Caco-2 (cell line): Measurements from ENCODE around the gene PIP4K2B. TPM values are rescaled to one million over a fixed set of nuclear protein-coding genes. Genes with fewer than 3 reads are reported as not detected.

Source experiments
- BruUV-seq: library from RNA; stranded (reverse); fragments of 400-500 nt; replicated peaks from 2 replicates; lab custom pipeline; 2021; lab: Mats Ljungman, UMichigan
- CTCF ChIA-PET: fragments of 300-600 bp; sonication (Branson Sonifier 250); formaldehyde crosslinking; loops from one replicate; lab custom pipeline; 2022; ENCODE audit warnings: antibody characterized with exemption; lab: Charles Lee
- POLR2A ChIA-PET: fragments of 300-600 bp; sonication (Branson Sonifier 250); formaldehyde crosslinking; loops from one replicate; lab custom pipeline; 2022; ENCODE audit warnings: antibody characterized with exemption; lab: Charles Lee
- DNase-seq, 2 experiments: peaks; one replicate each; pipeline versions ENCODE4 v3.0.0 to v3.0.0-alpha.2; 2020 to 2022
- H3K27me3 ChIP-seq: replicated peaks from 2 replicates; pipeline ENCODE4 v1.6.0; 2011; ENCODE audit warnings: low read length; ENCODE audit not compliant: control insufficient read depth, insufficient read depth
- H3K36me3 ChIP-seq: 2 replicates; pipeline ENCODE4 v1.5.1; 2011; ENCODE audit warnings: low read length; ENCODE audit not compliant: control insufficient read depth, insufficient read depth
- H3K4me1 ChIP-seq: fragments of 250-450 bp; sonication (Bioruptor Pico); 2 replicates; pipeline ENCODE4 v1.5.1; 2020; ENCODE audit warnings: mild to moderate bottlenecking
- H3K4me3 ChIP-seq: 2 replicates; pipeline ENCODE4 v1.5.1; 2011; ENCODE audit warnings: low read depth, mild to moderate bottlenecking, control low read depth, low read length
- H3K9me3 ChIP-seq: fragments of 250-450 bp; sonication (Bioruptor Pico); 2 replicates; pipeline ENCODE4 v1.5.1; 2020; ENCODE audit warnings: mild to moderate bottlenecking, moderate library complexity
- H3K27ac Mint-ChIP-seq: one replicate; pipeline ENCODE4 v1.8.0; 2022; ENCODE audit warnings: mixed read lengths; ENCODE audit not compliant: unreplicated experiment
- H3K27me3 Mint-ChIP-seq: one replicate; pipeline ENCODE4 v1.8.0; 2022; ENCODE audit warnings: mixed read lengths; ENCODE audit not compliant: insufficient read depth, unreplicated experiment
- H3K36me3 Mint-ChIP-seq: one replicate; pipeline ENCODE4 v1.8.0; 2022; ENCODE audit warnings: mild to moderate bottlenecking, mixed read lengths; ENCODE audit not compliant: insufficient read depth, unreplicated experiment
- H3K4me1 Mint-ChIP-seq: one replicate; pipeline ENCODE4 v1.8.0; 2022; ENCODE audit warnings: low read depth, mixed read lengths; ENCODE audit not compliant: unreplicated experiment
- H3K4me3 Mint-ChIP-seq: one replicate; pipeline ENCODE4 v1.8.0; 2022; ENCODE audit warnings: mild to moderate bottlenecking, moderate library complexity, mixed read lengths; ENCODE audit not compliant: unreplicated experiment
- H3K9me3 Mint-ChIP-seq: one replicate; pipeline ENCODE4 v1.8.0; 2022; ENCODE audit warnings: mixed read lengths; ENCODE audit not compliant: unreplicated experiment
- CTCF ChIP-seq, 2 experiments: fragments of 200-600 bp in 1 of 2; IDR thresholded peaks; 1 replicate in 1 of 2; 2 replicates in 1 of 2; pipeline versions ENCODE4 v1.5.1 to v1.8.0; 2011 to 2022; ENCODE audit warnings: antibody characterized with exemption in 1 of 2, control low read depth in 1 of 2, inconsistent platforms in 1 of 2, low read depth in 1 of 2, low read length in 1 of 2, mild to moderate bottlenecking in 1 of 2, moderate library complexity in 1 of 2; ENCODE audit not compliant: insufficient read depth in 1 of 2, severe bottlenecking in 1 of 2, unreplicated experiment in 1 of 2
- intact Hi-C: fragments of 100-400 bp; cut with micrococcal nuclease; formaldehyde crosslinking; loops from one replicate; pipeline ENCODE4 v1.10.0; 2022; ENCODE audit not compliant: unreplicated experiment
- total RNA-seq: library from RNA; stranded (reverse); gene quantifications from 2 replicates; pipeline ENCODE4 v1.2.3, GENCODE V29; 2022

The PIP4K2B gene
- total RNA-seq, 1 experiment from 2014 or later: 39.6 TPM

GRCh38 chr17:38735161-38735997 lies 64.0 kb downstream of the PIP4K2B start:
- peaks cover 15% of the 10 kb centered on the region for H3K4me1 ChIP-seq
- peak; percentile 93 to 97 for TF ChIP-seq CTCF (IDR thresholded peaks at IDR 0.05; ENCODE audit: insufficient read depth in 1 of 2, low read depth in 1 of 2, low read length in 1 of 2, severe bottlenecking in 1 of 2, unreplicated experiment in 1 of 2)
- H3K36me3 ChIP-seq: peaks cover 3% of the 10 kb centered on the region
- Mint-ChIP-seq H3K9me3 (no peaks in the 10 kb centered on the region), H3K4me1 (peaks cover 6% of the 10 kb centered on the region), H3K27me3 (no peaks in the 10 kb centered on the region), H3K27ac (peak overlapping the region; percentile 34), H3K36me3 (peaks cover 94% of the 10 kb centered on the region), H3K4me3 (no peak overlapping the region)
- BruUV-seq: TSS peak; percentile 68
- ChIA-PET CTCF (interaction anchor here (0.6 to 1.9 kb wide), 25 partner anchors 9 to 1067 kb away, joined by 3 to 19 read pairs (median 4); partner anchors contain the start of genes CWC25, LASP1 and PIP4K2B), POLR2A (interaction anchor here (0.6 to 0.7 kb wide), 2 partner anchors 28 to 177 kb away, joined by 3 to 7 read pairs; no protein-coding TSS in a partner anchor)
- intact Hi-C loops: loop anchor here (1.0 kb wide), 1 partner anchor 58 kb away; no protein-coding TSS in a partner anchor
- H3K9me3 ChIP-seq: no peaks in the 10 kb centered on the region
- no peaks in the 10 kb centered on the region for H3K27me3 ChIP-seq
- peak in 1 of 2 experiments; percentile 77 for DNase-seq
- H3K4me3 ChIP-seq: no peak overlapping the region

GRCh38 chr17:38733982-38734973 lies 65.1 kb downstream of the PIP4K2B start:
- BruUV-seq: no TSS peak
- ChIA-PET POLR2A (interaction anchor here (0.6 to 0.7 kb wide), 2 partner anchors 27 to 176 kb away, joined by 3 to 7 read pairs; no protein-coding TSS in a partner anchor), CTCF (interaction anchor here (0.6 to 1.9 kb wide), 20 partner anchors 10 to 1068 kb away, joined by 3 to 19 read pairs (median 4); partner anchors contain the start of genes CWC25, LASP1 and PIP4K2B)
- peak; percentile 45 to 61 for TF ChIP-seq CTCF (IDR thresholded peaks at IDR 0.05; ENCODE audit: insufficient read depth in 1 of 2, low read depth in 1 of 2, low read length in 1 of 2, severe bottlenecking in 1 of 2, unreplicated experiment in 1 of 2)
- no peak overlapping the region for H3K4me3 Mint-ChIP-seq
- Histone ChIP-seq H3K9me3 (no peaks in the 10 kb centered on the region), H3K4me3 (no peak overlapping the region), H3K4me1 (peaks cover 17% of the 10 kb centered on the region), H3K36me3 (peaks cover 1% of the 10 kb centered on the region; the same call in 1 of the 2 replicates), H3K27me3 (no peaks in the 10 kb centered on the region)
- H3K27me3 Mint-ChIP-seq: no peaks in the 10 kb centered on the region
- peak overlapping the region; percentile 34 for H3K27ac Mint-ChIP-seq
- peak; percentile 63 to 71 for DNase-seq
- H3K4me1 Mint-ChIP-seq: peaks cover 6% of the 10 kb centered on the region
- no peaks in the 10 kb centered on the region for H3K9me3 Mint-ChIP-seq
- H3K36me3 Mint-ChIP-seq: peaks cover 88% of the 10 kb centered on the region
- intact Hi-C loops: no loop called here
